NCI-H2107 treated with DMSO at 0.1 percent for 48 hours (cell line): ENCODE data around the gene NTM.
"Not testable (repeated sequence)": the region's sequence is repeated elsewhere in the genome, so short reads cannot be mapped to it uniquely, and the experiment has no call there.

Source experiments
- DNase-seq: peaks from one replicate; lab custom pipeline; 2025; ENCODE audit not compliant: unreplicated experiment; lab: John Stamatoyannopoulos, UW

The NTM gene

GRCh38 chr11:131421066-131421855 lies 50.8 kb downstream of the NTM start:
- no peak for DNase-seq

GRCh38 chr11:131422029-131422428 lies 51.6 kb downstream of the NTM start:
- DNase-seq, result no peak

- no peak for DNase-seq
These were observed 52.1 kb downstream of the NTM start for GRCh38 chr11:131422496-131422895.

- no peak for DNase-seq
These were observed 53.3 kb downstream of the NTM start for GRCh38 chr11:131423688-131424087.

- not testable (repeated sequence) for DNase-seq
These were observed 54.0 kb downstream of the NTM start for GRCh38 chr11:131424257-131424876.

GRCh38 chr11:131425285-131425684 lies 54.9 kb downstream of the NTM start:
- DNase-seq, result no peak

GRCh38 chr11:131428853-131429252 lies 58.4 kb downstream of the NTM start:
- no peak for DNase-seq

- DNase-seq, result no peak
These were observed 60.2 kb downstream of the NTM start for GRCh38 chr11:131430473-131431208.

- DNase-seq, result no peak
These were observed 70.8 kb downstream of the NTM start for GRCh38 chr11:131441051-131441810.

- DNase-seq, result no peak
These were observed 76.3 kb downstream of the NTM start for GRCh38 chr11:131446590-131447275.

- DNase-seq, result no peak
These were observed 76.9 kb downstream of the NTM start for GRCh38 chr11:131447277-131447815.

- DNase-seq, result no peak
These were observed 77.5 kb downstream of the NTM start for GRCh38 chr11:131447898-131448297.

- DNase-seq, result no peak
These were observed 78.9 kb downstream of the NTM start for GRCh38 chr11:131449036-131450019.

- DNase-seq, result no peak
These were observed 84.1 kb downstream of the NTM start for GRCh38 chr11:131454490-131454889.

GRCh38 chr11:131454989-131455388 lies 84.6 kb downstream of the NTM start:
- no peak for DNase-seq

GRCh38 chr11:131455843-131456704 lies 85.7 kb downstream of the NTM start:
- DNase-seq, result no peak

GRCh38 chr11:131457163-131457562 lies 86.7 kb downstream of the NTM start:
- no peak for DNase-seq

GRCh38 chr11:131458421-131458820 lies 88.0 kb downstream of the NTM start:
- DNase-seq, result no peak
